CMK (cell line): ENCODE measurements around the gene AKT3.

Experiments
- DNase-seq: peaks from one replicate; pipeline ENCODE4 v3.0.0-alpha.2; 2010; ENCODE audit warnings: low read depth

Gene AKT3

DNA sequence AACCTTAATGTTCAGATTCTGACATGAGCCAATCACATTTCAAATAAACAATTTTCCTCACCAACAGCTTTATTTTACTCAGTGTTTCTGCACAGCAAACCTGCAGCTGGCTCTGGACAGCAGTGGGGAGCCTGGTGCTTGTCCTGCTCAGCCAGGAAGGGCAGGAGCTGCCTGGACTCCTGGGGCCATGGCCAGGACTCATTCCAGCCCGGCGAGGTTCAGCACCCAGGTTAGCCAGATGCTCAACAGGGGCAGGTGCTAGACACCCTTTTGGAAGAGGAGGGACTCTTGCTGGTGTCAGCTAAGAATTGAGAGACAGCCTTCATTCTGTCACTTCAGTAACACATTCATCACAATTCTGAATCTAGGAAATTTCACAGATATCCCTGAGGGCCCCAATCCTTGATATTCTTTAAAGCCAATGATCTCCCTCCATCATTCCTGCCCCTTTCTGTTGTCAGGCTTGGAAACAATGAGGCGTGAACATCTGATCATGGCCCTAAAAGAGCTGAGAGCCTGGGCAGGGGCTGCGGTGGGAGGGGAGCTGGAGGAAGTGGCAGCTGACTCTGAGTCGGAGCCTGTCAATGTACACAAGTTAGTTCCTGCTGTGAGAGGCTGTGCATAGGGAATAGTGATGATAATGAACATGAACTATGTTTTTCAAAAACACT is 342.9 kb downstream of the AKT3 start:
- DNase-seq, result no peak

DNA sequence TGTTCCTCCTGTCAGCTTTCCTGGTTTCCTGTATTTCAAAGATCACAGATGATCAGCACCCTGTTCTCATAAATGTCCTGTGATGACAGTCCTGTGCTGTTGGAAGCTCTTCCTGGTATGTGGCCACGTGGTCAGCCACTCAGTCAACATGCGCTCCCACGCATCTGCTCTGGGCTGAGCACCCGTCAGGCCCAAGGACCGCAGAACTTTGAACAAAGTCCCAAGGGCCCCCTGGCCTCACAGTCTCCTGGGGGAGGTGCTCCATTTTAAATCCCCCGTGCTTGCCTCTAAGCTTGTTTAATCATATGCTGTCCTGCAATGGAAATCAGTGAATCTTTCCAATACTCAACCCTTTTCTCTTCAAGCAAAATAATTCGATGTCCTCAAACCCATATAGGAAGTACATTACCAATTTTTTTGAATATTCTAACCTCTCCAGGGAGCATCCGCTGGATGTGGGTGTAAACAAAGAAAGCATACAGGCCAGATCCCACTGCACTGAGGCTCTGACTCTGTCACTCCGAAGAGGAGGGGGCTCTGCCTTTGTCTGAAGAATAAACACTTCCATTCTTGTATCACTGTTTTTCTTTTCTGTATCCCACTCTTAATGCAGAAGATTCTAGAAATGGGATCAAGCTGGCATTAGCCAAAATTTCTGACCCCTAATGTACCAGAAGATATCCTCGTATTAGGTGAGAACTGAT is 343.9 kb downstream of the AKT3 start:
- no peak for DNase-seq

DNA sequence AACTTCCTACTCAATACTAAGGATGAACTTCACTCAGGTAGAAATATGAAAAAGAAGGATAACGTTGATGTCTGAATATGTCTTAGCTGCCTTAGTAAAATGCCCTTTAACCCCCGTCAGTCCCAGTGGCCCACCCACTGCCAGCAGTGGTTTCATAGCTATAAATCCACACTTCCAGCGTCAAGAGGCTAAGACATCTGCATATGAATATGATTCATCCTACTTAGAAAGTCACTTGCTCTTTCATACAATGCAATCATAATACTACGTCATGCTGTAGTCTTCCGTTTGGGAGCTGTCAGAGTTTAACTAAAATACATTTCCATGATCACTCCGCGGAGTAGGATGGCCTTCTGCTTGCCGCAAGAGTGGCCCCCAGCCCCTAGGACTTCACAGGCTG is 346.9 kb downstream of the AKT3 start:
- DNase-seq, result no peak

DNA sequence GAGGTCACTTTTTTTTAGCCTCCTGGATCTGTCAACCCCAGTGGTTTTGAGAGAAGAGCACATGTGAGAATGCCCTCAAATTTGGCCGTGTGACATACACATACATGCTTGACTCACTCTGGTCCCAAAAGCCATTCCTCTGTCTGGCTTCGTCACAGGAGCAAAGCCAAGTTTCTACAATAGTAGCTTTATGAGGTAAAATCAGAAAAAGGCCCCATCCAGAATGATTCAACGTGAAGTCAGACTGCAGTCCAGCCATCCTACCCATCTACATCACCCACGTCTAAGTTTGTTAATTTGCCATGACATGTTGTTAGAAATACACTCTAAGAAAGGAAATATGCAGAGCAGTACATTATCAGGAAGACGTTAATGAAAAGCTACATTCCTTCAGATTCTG is 349.0 kb downstream of the AKT3 start:
- DNase-seq, result no peak

DNA sequence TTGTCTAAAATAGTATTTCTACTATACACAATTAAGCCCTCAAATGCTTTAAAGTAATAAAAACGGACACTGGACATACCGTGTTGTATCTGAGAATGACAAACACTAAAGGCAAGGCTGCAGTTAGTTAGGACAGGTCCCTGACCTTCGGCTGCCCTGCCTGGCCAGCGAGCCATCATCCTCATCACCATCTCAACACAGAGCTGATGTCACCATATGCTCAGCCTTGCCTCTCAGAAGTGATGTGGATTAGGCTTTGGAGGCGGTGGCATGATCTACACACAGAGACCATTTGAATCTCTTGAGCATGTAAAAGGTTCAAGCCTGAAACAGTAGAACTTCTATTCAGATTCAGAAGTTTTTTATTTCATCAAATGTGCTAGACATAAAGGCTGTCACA is 349.5 kb downstream of the AKT3 start:
- DNase-seq, result no peak

DNA sequence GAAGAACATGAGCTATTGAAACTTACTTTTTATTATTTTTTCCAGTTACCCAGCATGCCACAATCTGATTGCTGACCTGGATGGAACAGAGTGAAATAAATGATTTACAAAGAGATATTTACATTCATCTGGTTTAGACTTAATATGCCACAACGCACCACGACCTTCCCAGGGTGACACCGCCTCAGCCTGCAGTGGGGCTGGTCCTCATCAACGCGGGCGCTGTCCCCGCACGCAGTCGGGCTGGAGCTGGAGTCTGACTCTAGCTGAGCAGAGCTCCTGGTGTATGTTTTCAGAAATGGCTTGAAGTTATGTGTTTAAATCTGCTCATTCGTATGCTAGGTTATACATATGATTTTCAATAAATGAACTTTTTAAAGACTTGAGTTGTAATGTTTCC is 350.3 kb downstream of the AKT3 start:
- no peak for DNase-seq

DNA sequence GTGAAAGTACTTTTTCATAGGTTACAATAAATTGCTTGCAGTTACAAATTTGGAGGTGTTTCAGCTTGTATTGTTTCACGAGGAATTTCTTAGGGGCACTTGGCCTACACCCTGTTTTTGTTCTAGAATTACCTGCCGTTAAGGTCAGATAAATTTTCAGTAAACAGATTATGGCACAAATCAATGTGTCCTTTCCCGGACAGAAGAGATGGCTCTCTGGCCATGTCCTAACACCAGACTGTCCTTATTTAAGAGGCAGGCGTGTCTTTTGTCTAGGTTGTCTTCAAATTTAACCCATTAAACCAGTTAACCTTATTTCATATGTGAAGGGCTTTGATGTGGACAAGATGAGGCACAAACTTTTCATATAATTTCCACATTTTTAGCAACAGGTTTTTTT is 350.8 kb downstream of the AKT3 start:
- no peak for DNase-seq

DNA sequence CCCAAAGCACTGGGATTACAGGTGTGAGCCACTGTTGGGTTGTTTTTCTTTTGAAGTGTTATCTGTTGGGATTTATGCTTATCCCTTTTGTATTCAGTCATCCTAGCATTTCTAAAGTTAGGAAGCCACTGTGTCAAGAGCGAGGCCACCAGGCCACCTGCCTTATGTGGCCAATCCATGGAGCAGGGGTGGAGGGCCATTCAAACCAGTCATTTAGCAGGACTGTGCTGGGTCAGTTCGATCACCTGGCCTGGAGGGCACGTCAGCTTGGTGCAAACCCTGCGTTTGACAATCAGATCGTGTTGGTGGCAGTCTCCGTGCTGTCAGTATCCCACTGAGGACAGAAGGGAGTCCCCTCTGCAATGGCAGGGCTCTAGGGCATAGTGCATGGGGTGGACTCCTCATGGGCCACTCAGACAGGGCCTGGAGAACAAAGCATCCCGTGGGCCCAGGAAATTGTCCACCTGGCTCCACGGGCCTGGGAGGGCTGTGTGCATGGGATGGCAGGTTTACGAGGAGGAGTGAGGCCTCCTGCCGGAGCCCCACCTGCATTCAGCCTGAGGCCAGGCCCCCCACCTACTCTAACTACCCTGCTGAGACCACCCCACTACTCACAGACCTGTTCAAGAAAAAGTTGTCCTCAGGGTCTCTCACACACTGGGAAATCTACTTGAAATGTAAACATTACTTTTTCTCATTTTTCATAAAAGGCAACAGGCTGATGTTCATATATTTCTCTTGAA is 351.9 kb downstream of the AKT3 start:
- DNase-seq, result no peak

DNA sequence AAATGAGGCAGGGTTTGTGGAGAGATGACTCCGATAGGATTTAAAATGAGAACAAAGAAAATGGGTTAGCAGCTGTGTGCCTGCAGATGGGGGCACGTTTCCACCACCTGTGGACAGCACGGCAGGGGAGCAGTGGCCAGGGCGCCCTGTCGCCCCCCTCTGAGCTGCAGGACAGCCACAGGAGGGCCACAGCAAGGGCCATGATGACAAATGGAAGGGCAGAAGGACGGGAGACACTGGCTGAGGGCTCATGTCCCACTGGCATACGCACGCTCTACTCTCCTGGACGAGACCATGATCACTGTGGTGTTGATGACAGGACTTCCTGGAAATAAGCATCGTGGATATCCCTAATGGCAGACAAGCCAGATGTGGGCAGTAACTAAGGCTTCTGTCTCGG is 353.2 kb downstream of the AKT3 start:
- no peak for DNase-seq

DNA sequence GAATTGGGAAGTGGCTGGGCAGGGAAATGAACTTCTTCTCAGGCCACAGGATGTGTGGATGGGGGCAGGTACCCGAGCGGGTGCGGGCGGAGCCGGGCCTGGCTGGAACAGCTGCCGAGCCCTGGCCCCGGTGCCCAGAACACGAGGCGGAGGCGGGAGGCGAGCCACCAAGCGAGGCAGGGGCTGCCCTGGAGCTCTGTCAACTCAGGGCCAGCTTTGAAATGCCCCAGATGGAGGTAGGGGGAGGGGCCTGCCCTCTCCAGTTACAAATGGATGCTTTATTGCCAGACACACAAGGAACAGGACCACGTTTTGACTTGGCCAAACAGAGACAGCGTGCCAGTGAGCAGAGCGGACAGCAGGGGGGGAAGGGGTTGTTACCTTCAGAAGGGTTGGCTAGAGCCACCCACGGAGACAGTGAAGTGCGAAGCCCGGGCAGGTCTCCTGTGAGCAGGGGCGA is 353.8 kb downstream of the AKT3 start:
- no peak for DNase-seq

DNA sequence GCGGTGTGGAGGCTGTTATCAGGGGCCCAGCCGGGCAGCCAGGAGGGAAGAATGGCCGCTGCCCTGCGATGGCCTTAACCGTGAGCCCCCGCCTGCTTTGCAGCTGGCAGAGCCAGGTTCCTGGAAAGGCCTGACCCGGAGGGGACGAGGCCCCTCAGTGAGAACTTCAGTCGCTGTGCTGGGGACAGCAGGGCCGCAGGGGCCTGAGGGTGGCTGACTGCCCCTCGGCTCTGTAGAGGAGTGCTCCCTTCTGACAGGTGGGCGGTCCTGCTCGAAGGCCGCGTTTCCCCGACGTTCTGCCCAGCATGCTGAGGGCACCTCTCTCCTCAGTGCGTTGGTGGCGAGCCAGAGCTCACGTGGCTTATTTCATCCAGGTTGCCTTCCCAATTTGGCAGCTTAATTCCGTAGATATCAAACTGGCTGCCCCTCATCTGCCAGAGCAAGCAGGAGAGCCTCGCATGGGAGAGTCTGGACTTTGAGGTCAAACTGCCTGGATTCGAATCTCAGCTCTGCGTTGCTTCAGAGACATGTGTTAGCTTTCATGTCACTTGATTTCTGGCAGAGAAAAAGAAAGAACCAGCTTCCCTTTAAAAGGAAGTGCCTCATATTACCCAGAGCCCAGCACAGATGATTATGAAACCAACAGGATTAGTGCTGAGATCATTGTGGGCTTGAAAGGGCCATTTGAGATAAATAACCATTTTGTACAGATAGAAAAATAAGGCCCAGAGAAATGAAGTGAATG is 354.4 kb downstream of the AKT3 start:
- no peak for DNase-seq

DNA sequence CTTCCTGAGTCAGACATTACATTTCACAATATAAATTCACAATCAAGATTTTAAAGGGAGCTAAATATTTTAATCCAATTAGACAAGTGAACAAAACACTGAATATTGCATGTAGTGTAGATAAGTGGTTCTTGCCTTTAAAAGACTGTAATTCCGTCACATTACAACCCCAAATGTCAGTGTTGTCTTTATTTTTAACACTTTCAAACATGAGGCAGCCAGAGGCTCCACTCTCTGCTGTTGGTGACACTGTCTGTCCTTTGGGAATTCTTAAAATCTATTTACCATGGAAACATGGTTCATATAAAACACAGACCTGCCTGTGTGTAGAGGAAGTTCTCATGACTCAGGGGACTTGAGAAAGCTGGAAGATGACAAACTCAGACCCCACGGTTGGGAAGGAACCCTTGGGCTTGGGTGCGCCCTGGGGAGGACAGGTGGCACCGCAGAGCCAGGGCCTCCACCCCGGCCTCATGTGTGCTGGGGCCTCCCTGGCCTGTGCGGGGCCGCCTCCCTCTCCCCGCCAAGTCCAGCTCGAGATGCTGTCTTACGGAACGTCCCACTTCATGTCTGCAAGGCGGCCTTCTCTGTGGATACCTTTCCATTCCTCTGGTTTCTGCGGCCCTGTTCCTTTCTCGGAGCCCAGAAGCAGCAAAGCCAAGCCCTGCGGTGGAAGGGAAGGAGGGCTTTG is 355.2 kb downstream of the AKT3 start:
- DNase-seq, result no peak

DNA sequence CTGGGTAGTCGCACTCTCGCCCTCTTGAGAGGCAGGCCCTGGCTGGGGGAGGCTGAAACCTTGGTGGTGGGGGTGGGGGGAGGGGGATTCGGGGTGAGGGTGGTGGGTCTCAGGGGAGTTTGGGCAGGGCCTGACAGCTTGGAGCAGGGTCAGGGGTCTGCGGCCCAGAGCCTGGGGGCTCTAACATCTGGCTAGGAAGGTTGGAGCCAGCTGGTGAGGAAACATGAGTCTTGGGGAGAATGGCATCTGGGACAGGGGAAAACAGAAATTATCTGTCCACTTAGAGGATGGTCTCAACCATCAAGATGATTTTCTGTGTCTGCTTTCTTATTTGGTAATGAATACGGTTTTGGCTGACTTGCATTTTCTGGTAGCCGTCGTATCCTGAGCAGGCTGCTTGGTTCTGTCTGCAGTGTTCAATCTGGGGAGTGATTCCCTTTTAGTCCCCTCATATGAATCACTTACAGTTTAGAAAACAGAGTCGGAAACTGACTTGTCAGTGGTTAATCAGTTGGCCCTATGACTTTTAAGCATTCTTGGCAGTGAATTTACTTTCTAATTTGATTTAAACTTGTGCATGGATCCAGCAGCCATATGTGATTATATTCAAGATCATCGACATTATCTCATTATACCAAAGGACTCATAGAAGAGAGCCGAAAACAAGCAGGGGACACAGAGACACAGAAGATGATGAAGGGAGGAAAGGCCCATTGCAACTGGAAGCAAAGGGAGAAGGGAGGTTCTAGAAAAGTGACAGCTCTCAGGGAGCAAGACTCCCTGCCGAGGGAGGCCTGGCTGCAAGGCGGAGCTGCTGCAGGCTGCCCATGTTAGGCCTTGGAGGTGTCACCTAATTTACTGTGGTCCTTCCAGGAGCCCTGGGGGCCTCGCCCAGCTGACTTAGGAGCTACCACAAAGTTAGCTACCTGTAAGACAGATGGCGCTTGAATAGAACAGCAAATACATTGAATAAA is 356.6 kb downstream of the AKT3 start:
- DNase-seq, result no peak

DNA sequence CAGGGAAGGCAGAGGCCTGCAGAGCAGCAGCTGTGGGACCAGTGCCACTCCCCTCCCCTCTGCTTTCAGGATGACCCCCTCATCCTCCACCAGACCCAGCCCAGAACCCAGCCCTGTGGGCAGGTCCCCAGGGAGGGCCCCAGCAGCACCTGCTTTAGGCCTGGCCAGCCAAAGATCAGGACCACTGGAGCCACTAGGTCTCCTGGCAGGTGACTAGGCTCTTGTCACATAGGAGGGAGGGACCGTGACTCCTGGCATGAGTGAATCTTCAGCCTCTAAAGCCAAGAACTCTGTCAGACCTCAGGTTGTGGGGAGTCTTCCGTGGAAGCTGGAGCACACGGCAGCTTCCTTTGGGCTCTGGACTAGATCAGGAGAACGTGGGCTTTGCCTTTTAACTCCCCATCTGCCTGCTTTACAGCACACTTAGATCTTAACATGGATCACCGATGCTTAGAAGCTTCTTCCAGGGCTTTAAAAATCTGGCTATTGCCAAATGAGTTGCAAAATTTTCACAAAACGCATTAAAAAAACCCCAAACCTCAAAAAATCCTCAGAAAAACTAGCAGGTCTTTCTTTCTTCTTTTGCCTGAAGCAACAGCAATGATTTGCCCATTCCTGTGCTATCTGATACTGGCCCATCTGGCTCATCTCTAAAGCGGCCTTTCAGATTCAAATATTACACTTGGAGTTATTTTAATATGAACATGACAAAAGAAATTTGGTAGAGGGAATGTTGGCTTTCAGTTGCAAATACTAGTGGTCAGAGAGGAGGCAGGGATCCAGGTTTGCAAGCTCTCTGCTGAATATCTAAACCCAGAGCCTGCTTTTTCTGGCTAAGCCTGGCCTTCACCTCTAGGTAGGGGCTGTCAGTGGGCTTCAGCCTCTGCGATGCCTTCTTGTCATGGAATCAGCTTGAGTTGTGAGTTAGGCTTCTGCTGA is 359.0 kb downstream of the AKT3 start:
- no peak for DNase-seq

DNA sequence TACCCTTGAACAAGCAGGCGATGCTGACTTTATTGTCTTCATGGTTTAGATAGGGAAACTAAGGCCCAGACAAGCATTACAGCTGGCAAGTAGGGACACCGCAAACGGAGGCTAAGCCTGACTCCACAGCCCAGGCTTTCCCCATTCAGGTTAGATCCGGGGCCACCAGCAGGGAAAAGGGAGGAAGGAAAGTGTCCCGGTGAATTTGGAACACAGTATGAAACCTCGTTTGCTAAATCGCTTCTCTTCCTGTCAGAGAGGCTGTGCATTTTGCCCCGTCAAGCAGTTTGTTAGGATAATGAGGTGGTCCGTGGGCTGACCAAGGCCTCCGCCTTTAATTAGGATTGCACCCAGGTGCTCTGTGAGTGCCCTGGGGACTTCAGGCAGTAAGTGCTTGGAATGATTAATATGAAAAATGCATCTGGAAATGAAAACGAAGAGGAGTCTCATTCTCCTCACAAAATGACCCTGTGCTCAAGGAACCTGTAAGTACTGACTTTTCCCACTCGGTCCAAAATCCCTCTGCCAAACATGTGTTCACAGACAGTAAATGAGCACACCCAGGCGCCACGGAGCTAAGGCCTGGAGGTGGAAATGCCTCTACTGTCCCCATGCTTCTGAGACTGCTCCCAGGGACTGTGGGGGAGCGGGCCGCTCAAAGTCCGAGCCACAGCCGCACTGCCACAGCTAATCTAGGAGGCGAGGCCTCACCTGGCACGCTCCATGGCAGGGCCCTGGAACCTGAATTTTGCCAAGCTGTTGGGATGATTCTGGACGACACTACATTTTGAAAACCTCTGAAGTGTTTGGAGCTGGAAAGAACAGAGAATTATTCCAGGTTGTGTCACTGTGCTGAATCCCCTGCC is 360.1 kb downstream of the AKT3 start:
- no peak for DNase-seq

DNA sequence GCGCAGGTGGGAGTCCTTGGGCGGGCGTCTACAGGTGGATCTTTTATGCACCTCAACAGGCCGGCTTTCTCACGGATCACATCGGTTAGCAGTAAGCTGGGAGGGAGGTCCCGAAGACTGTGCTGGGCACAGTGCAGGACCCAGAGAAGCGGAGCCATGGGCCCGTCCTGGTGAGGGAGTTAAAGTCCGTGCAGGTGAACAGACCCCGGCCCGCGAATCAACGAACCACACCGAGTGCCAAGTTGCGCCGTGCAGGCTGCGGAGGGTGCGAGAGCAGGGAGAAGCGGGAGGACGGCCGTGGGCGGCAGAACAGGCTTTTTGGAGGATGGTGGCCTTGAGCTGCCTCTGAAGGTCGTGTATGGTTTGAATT is 360.9 kb downstream of the AKT3 start:
- no peak for DNase-seq

DNA sequence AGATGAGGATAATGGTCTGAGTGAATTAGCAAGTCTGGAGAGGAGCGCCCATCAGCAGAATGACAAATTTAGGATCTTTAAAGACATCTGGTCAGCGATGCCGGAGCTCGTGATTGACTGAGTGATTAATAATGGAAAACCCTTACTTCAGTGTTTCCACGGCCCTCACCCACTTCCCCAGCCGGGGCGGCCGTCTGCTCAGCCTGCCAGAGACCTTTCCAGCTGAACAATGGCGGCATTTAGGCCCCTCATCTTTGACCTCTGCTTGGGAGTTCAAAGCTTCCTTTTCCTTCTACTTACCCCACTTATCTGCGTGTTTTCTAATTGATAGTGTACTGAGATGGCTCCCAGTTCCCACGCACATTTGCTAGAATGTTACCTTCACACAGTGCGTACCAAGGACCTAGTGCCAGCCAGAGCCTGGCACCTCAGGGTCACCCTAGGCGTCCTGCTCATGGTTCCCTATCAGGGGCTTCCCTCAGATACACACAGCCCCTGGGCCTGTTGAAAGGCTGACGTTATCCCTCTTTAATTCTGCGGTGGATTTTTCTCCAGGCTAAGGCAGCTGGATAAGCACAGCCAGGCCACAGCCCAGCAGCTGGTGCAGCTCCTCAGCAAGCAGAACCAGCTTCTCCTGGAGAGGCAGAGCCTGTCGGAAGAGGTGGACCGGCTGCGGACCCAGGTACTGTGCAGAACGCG is 361.4 kb downstream of the AKT3 start:
- no peak for DNase-seq

DNA sequence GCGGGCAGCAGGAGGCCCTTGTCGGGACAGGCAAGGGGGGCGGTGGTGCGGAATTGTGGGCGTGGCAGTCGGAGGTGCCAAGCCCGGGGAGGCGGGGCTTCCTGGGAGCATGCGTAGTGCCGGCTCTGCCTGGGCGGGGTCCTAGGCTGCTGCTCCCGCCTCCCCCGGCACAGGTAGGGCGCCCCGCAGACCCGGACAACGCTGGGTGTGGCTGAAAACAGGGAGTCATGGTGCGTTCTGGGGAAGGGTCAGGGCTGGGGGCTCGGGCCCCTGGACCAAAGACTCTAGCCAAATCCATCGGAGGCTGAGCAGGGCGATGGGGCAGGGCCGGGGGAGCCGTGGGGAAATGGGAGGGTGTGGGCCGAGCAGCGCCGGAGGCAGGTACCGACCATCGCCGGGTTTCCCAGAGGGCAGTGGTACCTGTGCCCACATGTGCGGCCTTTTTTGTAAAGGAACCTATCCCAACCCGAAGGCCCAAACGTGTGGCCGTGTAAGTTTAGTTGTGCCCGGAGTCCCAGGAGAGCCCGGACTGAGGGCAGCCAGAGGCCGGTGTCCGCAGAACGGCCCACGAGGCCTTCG is 362.3 kb downstream of the AKT3 start:
- no peak for DNase-seq
